Measurements from ENCODE around the gene SSR1.

GRCh38 chr6:7228662-7229375, 84.2 kb downstream of the SSR1 start:
- no peak for TF ChIP-seq CTCF (IDR thresholded peaks at IDR 0.05)
- TF ChIP-seq POLR2A (IDR thresholded peaks at IDR 0.05) = no peak

All from Peyer's patch (tissue), 4 donors.